Measurements from ENCODE around the gene CACNA1C.
A peak's percentile ranks its signal among the peaks of the same experiment; 100 is the strongest.

The CACNA1C gene

DNA sequence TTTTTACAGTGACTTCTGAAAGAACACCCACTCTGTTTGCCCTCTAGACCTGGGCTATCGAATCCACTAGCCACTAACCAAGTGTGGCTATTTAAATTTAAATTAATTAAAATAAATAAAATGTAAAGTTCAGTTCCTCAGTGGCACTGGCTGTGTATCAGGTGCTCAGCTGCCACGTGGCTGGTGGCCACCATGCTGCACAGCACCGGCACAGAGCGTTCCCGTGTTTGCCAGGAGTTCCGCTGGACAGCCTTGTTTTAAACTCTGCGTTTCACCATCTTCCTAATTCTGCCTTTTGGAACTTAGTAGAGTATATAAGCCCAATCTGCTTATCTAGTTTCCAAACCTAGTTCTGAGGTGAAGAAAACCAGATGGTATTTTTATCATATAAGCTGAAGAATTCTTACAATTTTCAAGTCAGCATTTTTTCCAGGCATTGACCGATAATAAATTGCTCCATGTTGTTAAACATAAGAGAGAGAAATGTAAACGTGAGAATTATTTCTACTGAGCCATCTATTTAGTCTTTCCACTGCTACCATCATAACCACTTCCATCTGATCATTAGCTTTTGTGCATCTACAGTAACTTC, 339.0 kb downstream of the CACNA1C start:
- DNase-seq = no peak

GRCh38 chr12:2393016-2393415, 340.2 kb downstream of the CACNA1C start:
- no peak for DNase-seq
- ATAC-seq = no peak

More for the DNA sequence above, 339.0 kb downstream of the CACNA1C start:
- ATAC-seq = no peak

- no peak for DNase-seq
- no peak for ATAC-seq
Measured at GRCh38 chr12:2393996-2394395, 341.2 kb downstream of the CACNA1C start.

DNA sequence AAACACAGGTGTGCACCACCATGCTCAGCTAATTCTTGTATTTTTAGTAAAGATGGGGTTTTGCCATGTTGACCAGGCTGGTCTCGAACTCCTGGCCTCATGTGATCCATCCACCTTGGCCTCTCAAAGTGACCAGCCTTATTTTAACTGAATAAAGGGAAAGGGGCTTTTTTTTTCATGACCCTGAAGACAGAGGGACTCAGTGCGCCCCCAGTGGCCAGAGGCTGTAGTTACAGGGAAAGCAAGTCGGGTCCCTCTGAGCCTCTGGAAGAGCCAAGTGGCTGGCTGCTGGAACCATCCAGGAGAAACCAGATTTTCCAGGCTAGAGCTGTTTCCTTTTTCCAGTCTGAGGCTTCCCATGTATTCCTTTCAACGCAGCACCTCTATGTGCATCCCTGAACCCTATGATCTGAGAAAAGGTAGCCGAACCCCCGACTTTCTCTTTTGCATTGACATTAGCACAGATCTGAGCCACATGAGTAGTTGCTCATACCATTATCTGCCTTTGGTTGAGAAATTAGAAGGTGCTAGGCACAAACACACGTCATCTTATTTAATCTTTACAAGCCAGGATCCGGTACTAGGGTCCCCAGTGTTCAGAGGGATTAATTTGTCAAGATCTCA, 342.7 kb downstream of the CACNA1C start:
- ATAC-seq (no peak), DNase-seq (peak; percentile 58)

DNA sequence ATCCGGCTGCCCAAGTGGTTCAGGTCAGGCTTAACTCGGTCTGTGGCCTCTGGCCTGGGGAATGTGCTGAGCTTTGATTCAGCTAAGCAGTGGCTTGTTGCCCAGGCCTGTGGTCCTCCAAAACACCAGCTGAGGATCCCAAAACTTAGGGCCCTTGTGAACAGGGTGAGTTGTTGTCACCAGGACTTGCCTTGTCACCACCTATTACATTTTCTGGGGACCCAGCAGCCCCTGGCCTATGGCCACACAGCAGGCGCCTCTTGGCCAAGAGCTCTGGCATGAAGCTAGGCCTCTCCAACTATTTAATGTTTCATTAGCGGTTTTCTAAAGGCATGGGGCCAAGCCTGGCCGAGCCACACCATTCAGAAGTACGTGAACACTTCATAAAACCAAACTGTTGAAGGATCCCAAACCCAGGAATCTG, 343.7 kb downstream of the CACNA1C start:
- ATAC-seq (no peak), DNase-seq (no peak)

DNA sequence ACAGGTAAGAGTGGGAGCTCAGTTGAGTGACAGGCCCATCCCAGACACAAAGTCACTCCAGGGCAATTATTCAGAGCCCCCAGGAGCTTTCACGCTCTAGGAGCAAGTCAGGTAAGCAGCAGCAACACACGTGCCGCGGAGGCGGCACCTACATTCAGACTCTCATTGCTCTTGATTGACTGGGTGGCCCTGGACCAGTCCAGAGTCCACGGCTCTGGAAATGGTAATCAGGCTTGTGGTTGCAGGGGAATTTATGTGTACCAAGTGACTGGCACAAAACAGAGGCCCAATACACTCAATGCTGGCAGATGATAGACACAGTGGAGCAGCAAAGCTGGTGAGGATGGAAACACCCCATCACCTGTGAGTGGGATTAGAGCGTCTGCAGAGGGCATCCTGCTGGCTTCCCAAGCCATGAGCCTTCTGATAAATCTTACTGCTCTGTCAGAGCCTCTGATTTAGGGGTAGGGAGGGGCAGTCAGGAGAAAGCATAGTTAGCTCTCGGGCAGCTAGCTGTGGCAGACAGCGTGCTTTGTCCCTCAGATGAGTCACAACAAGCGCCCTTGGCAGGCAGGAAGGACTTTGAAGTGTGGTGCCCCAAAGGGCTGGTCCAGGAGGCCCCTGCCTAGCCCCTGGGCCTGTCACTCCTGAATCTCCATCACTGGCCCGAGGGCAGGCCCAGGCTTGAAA, 344.7 kb downstream of the CACNA1C start:
- no peak for ATAC-seq
- no peak for DNase-seq

GRCh38 chr12:2401040-2401439, 348.3 kb downstream of the CACNA1C start:
- no peak for ATAC-seq

GRCh38 chr12:2402073-2402579, 349.3 kb downstream of the CACNA1C start:
- no peak for DNase-seq
- ATAC-seq = no peak

More at GRCh38 chr12:2401040-2401439, 348.3 kb downstream of the CACNA1C start:
- DNase-seq = no peak

DNA sequence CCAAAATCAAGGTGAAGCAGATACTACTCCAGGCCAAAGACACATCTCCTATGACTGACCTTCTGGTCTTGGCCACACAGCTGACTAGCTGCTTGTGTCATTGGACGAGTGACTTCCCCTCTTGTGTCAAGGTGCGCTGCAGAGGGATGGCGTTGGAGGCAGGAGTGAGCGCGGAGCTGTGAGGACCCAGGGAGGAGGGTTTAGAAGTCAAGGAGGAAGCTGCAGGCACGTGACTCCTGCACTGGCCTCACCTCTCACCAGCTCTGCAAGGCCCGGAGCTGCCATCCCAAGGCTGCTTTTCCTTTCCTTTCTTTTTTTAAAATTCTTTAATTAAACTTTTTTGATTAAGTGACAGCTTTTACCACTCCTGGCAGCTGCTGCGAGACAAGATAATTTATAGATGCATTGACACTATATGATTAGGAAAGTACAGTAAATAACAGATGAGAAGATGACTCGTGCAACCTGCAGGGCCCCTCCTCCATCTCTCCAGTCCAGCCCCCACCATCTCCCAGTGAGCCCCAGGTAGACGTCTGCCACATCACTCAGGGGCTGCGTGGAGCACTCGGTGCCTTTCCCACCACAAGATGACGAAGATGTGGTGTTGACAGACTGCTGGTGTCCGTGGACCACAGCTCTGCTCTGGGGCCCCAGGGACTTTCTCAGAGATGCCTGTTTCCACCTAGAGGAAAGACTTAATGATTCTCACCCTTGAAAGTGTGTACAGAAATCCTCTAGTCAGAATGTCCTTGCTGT, 350.6 kb downstream of the CACNA1C start:
- ATAC-seq (peak; percentile 29), DNase-seq (no peak)

DNA sequence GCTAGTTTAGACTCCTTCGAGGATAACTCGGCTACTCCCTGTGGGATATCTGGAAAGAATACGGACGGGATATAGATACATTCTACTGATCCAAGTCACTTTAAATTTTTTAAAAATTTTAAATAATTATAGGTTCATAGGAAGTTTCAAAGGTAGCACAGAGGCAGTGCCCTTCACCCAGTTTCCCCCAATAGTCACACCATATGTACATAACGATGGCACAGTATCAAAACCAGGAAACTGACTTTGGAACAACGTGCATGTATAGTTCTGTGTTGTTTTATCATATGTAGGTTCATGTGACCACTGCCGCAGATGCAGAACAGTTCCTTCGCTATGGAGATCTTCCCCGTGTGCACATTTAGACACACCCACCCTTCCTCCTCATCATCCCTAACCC, 352.3 kb downstream of the CACNA1C start:
- DNase-seq (no peak), ATAC-seq (no peak)

GRCh38 chr12:2406903-2407302, 354.1 kb downstream of the CACNA1C start:
- ATAC-seq (no peak), DNase-seq (no peak)

DNA sequence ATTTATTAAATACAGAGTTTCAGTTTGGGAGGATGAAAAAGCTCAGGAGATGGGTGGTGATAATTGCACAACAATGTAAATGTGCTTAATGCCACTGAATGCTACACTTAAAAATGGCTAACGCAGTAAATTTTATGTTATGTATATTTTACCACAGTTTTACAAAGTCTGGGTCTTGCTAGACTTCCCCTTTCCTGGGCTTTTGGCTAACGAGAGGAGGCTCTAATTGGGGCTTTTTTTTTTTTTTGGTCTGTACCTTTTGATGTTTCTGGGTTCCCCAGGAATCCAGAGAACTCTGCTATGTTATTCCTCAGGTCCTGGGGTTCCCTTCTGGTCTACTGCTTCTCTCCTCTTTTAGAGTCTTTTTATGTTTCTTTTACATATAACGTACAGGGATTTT, 355.5 kb downstream of the CACNA1C start:
- DNase-seq (no peak), ATAC-seq (no peak)

DNA sequence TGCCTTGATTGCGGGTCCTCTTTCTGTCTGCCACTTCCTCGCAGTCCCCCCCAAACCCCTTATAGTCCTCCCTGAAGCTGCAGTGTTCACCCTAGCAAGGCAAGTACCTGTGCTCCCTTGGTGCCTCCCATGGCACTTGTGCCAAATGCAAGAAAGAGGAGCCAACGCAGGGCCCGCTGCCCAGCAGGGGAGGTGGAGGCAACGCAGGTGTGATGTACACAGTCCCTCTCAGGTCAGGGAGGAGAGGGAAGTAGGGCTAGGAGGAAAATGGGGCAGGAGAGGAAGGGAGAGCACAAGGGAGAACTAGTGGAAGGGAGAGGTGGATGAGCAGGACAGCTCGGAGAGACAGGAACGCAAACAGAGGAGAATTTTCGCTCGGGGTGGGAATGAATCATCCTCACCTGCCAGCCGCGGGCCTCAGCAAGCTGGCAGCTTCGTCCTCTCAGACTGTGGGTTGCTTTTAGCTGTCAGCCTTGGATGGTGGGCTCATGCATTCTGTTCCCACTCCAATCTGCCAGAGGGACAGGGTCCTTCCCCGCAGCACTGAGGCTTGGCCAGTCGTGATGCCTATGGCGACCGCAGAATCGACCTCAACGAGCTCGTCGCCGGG, 357.0 kb downstream of the CACNA1C start:
- DNase-seq = no peak
- no peak for ATAC-seq

DNA sequence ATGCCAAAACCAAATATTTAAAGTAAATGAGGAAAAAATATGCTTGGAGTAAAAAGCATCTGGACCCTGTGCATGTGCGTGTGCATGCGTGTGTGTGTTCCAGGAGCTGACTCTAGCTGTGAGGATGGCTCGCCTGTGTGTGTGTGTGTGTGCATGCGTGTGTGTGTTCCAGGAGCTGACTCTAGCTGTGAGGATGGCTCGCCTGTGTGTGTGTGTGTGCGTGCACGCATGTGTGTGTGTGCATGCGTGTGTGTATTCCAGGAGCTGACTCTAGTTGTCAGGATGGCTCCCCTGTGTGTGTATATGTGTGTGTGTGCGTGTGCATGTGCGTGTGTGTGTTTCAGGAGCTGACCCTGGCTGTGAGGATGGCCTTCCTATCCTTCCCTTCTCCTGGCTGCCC, 357.7 kb downstream of the CACNA1C start:
- ATAC-seq (no peak), DNase-seq (no peak)

DNA sequence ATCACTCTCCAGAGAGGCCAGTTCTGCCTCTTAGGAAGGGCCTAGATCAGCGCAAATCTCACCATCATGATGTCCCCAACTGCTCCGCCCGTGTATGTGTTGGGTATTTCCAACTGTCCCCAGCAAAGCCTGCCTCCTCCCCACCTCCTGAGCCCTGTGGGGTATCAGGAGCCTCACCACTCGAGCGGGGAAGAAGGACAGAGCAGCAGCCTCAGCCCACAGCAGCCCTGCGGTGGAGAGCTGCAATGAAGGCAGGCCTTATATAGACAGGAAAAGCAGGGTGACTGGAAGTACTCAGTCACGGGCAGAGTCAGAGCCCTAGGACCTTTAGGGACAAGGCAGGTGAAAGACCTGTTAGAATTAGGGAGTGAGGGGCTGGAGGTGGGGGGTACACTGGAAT, 358.2 kb downstream of the CACNA1C start:
- no peak for ATAC-seq
- DNase-seq = no peak

DNA sequence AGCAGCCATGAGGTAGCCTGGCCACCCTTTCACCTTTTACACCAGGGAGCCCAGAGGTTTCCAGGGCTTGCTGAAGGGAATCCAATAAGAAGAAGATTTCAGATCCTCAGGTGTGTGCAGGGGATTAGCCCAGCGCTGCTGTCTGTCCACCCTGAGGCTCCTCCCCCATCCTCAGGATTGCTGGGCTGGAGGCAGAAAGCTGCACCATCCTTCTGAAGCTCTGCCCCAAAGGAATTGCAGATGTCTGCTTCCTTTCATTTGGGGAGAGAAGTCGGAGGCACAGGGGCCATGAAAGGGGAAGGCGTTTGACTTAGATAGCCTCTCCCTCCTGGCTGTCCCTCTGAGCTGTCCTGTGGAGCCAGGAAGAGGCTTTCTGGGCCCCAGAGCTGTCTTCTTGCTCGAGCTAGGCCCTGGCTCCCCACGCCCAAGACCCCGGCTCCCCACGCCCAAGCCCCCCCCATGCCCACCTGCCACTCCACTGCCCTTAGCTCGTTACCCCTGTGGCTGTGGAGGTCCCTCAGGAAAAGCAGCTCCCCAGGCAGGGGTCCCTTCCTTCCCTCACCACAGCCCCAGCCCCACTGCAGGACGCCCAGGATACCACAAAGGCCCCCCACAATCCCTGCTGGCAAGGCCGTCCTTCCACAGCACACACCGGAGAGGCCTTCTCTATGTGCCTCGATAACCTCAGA, 359.0 kb downstream of the CACNA1C start:
- ATAC-seq = no peak
- no peak for DNase-seq

- ATAC-seq = no peak
- no peak for DNase-seq
Measured at GRCh38 chr12:2412305-2412643, 359.5 kb downstream of the CACNA1C start.

DNA sequence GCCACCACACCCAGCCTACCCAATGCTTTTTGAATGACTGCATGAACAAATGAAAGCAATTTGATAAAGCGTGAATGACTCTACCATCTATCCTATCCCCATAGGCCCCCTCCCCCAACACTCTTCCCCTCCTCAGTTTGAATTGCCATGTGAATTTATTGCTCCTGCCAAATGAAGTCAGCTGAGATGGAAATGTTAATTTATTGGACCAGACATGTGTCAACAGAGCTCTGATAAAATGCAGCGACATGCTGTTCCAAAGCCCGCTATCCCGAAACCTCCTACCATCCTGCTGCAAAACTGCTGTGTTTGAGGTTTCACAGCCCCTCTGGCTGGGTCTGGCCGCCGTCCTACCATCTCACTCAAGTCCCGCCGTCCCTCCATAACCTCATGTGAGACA, 360.5 kb downstream of the CACNA1C start:
- ATAC-seq (no peak), DNase-seq (no peak)

- ATAC-seq (no peak), DNase-seq (no peak)
Measured at GRCh38 chr12:2413999-2414792, 361.4 kb downstream of the CACNA1C start.

DNA sequence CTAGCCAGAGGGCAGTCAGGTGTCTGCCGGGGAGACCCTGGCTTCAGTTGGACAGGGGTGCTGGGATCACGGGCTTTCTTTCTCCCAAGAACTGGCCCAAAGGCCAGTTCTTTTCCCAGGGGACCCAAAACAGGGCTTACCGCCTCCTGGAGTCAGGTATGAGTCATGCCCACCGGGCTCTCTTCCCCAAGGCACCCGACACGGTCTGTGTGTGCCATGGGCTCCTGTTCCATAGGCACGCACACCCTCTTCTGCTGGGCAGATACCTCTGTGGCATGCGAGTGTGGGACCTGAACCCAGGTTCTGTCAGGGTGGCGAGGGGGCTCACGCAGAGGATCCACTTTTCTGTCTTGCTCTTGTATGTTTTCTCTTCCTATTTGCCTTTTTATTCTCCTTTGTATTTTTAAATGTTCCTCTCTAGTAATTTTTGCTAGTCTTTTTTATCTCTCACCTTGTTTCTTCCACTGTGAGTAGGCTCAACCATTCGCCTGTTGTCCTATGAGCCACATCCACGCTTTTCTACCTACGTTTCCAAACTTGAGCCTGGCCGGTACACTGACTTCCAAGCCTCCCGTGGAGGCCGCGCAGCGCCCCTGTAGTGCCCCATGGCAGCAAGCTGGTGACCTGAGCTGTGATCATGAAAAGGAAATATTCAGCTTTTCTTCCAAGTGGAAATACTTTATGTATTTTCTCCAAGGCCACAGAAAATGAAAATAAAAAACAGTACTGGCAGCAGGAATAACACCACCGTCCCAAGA, 362.2 kb downstream of the CACNA1C start:
- DNase-seq (no peak), ATAC-seq (no peak)

Measured in stimulated activated naive CD8-positive, alpha-beta T cell treated with anti-CD3 and anti-CD28 coated beads, Interleukin-15, Interleukin-2, amounts not matched to agents 100 U/mL and 50 U/mL, for 24 hours (primary cell).